Activated T-helper 1 cell treated with anti-CD3 and anti-CD28 coated beads, Interleukin-12 subunit alpha, Interleukin-12 subunit beta, Interleukin-2, Interleukin-4 antibody, amounts not matched to agents 30 ng/mL and 10 ng/mL and 1 ng/mL, durations not matched to agents 14 hours and 24 hours and 36 hours (primary cell): ENCODE data around the gene PROM1. TPM values are rescaled to one million over a fixed set of nuclear protein-coding genes. Genes with fewer than 3 reads are reported as not detected.

ENCODE experiments used
- DNase-seq: peaks from one replicate; pipeline ENCODE4 v3.0.0; 2021; ENCODE audit warnings: low spot score
- H3K27ac Mint-ChIP-seq: one replicate; pipeline ENCODE4 v1.8.0; 2021; ENCODE audit warnings: mild to moderate bottlenecking, mixed read lengths
- H3K27me3 Mint-ChIP-seq: one replicate; pipeline ENCODE4 v1.8.0; 2022; ENCODE audit warnings: mild to moderate bottlenecking, moderate library complexity, mixed read lengths; ENCODE audit not compliant: insufficient read depth
- H3K36me3 Mint-ChIP-seq: one replicate; pipeline ENCODE4 v1.8.0; 2021; ENCODE audit warnings: low read depth, mixed read lengths
- H3K4me1 Mint-ChIP-seq: one replicate; pipeline ENCODE4 v1.8.0; 2021; ENCODE audit warnings: low read depth, mixed read lengths
- H3K4me3 Mint-ChIP-seq: one replicate; pipeline ENCODE4 v1.8.0; 2021; ENCODE audit warnings: mild to moderate bottlenecking, moderate library complexity, mixed read lengths
- H3K9me3 Mint-ChIP-seq: one replicate; pipeline ENCODE4 v1.8.0; 2021; ENCODE audit warnings: mixed read lengths
- intact Hi-C: fragments of 100-400 bp; cut with micrococcal nuclease; formaldehyde crosslinking; loops from one replicate; pipeline ENCODE4 v1.15.1; 2024
- total RNA-seq: library from RNA; stranded (reverse); gene quantifications from 2 replicates; pipeline ENCODE4 v1.2.3, GENCODE V29; 2022

Gene PROM1, protein sequence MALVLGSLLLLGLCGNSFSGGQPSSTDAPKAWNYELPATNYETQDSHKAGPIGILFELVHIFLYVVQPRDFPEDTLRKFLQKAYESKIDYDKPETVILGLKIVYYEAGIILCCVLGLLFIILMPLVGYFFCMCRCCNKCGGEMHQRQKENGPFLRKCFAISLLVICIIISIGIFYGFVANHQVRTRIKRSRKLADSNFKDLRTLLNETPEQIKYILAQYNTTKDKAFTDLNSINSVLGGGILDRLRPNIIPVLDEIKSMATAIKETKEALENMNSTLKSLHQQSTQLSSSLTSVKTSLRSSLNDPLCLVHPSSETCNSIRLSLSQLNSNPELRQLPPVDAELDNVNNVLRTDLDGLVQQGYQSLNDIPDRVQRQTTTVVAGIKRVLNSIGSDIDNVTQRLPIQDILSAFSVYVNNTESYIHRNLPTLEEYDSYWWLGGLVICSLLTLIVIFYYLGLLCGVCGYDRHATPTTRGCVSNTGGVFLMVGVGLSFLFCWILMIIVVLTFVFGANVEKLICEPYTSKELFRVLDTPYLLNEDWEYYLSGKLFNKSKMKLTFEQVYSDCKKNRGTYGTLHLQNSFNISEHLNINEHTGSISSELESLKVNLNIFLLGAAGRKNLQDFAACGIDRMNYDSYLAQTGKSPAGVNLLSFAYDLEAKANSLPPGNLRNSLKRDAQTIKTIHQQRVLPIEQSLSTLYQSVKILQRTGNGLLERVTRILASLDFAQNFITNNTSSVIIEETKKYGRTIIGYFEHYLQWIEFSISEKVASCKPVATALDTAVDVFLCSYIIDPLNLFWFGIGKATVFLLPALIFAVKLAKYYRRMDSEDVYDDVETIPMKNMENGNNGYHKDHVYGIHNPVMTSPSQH
- total RNA-seq = not detected in 2 replicates

- H3K27ac Mint-ChIP-seq = peak within 1 kb of the TSS; percentile 32
- peaks cover 24% of the 10 kb centered on the region for H3K4me1 Mint-ChIP-seq
- peak within 1 kb of the TSS; percentile 62 for H3K4me3 Mint-ChIP-seq
- H3K9me3 Mint-ChIP-seq = peaks cover 8% of the 10 kb centered on the region
- DNase-seq = no peak
- intact Hi-C loops = no loop called here
- H3K27me3 Mint-ChIP-seq = peaks cover 64% of the 10 kb centered on the region
- H3K36me3 Mint-ChIP-seq = peaks cover 1% of the 10 kb centered on the region
Measured at GRCh38 chr4:16083241-16084191, at the start of gene PROM1. Gene PROM1, minus strand, starts transcription at chr4:16084023. Its CDS starts 8,117 bp downstream, at chr4:16075906.

GRCh38 chr4:16133406-16133805 is 49.6 kb upstream of the PROM1 start:
- Mint-ChIP-seq H3K27ac (no peak overlapping the region), H3K27me3 (peaks cover 6% of the 10 kb centered on the region), H3K36me3 (no peaks in the 10 kb centered on the region), H3K4me1 (no peaks in the 10 kb centered on the region), H3K9me3 (no peaks in the 10 kb centered on the region), H3K4me3 (no peak overlapping the region)
- no peak for DNase-seq
- intact Hi-C loops = no loop called here

- peaks cover 6% of the 10 kb centered on the region for H3K27me3 Mint-ChIP-seq
- intact Hi-C loops = no loop called here
- DNase-seq = no peak
- H3K4me3 Mint-ChIP-seq = no peak overlapping the region
- H3K27ac Mint-ChIP-seq = no peak overlapping the region
- no peaks in the 10 kb centered on the region for H3K9me3 Mint-ChIP-seq
- no peaks in the 10 kb centered on the region for H3K4me1 Mint-ChIP-seq
- H3K36me3 Mint-ChIP-seq = no peaks in the 10 kb centered on the region
Measured at GRCh38 chr4:16131293-16131692, 47.5 kb upstream of the PROM1 start.

- H3K27me3 Mint-ChIP-seq = peaks cover 6% of the 10 kb centered on the region
- intact Hi-C loops = no loop called here
- no peak overlapping the region for H3K4me3 Mint-ChIP-seq
- H3K36me3 Mint-ChIP-seq = no peaks in the 10 kb centered on the region
- DNase-seq = no peak
- no peaks in the 10 kb centered on the region for H3K4me1 Mint-ChIP-seq
- H3K27ac Mint-ChIP-seq = no peak overlapping the region
- H3K9me3 Mint-ChIP-seq = no peaks in the 10 kb centered on the region
Measured at GRCh38 chr4:16129336-16129735, 45.5 kb upstream of the PROM1 start.

- Mint-ChIP-seq H3K4me1 (peaks cover 14% of the 10 kb centered on the region), H3K9me3 (no peaks in the 10 kb centered on the region), H3K27me3 (peaks cover 4% of the 10 kb centered on the region), H3K4me3 (no peak overlapping the region), H3K36me3 (no peaks in the 10 kb centered on the region), H3K27ac (no peak overlapping the region)
- DNase-seq = no peak
- intact Hi-C loops = no loop called here
Measured at GRCh38 chr4:16126714-16127113, 42.9 kb upstream of the PROM1 start.

GRCh38 chr4:16125571-16126445 is 42.0 kb upstream of the PROM1 start:
- H3K27ac Mint-ChIP-seq = no peak overlapping the region
- intact Hi-C loops = no loop called here
- DNase-seq = no peak
- H3K4me1 Mint-ChIP-seq = peaks cover 14% of the 10 kb centered on the region
- H3K36me3 Mint-ChIP-seq = no peaks in the 10 kb centered on the region
- no peak overlapping the region for H3K4me3 Mint-ChIP-seq
- no peaks in the 10 kb centered on the region for H3K9me3 Mint-ChIP-seq
- peaks cover 4% of the 10 kb centered on the region for H3K27me3 Mint-ChIP-seq

- Mint-ChIP-seq H3K36me3 (no peaks in the 10 kb centered on the region), H3K27ac (no peak overlapping the region), H3K27me3 (no peaks in the 10 kb centered on the region), H3K4me3 (no peak overlapping the region), H3K9me3 (no peaks in the 10 kb centered on the region), H3K4me1 (peaks cover 14% of the 10 kb centered on the region)
- intact Hi-C loops = no loop called here
- no peak for DNase-seq
Measured at GRCh38 chr4:16124232-16124631, 40.4 kb upstream of the PROM1 start.

DNA sequence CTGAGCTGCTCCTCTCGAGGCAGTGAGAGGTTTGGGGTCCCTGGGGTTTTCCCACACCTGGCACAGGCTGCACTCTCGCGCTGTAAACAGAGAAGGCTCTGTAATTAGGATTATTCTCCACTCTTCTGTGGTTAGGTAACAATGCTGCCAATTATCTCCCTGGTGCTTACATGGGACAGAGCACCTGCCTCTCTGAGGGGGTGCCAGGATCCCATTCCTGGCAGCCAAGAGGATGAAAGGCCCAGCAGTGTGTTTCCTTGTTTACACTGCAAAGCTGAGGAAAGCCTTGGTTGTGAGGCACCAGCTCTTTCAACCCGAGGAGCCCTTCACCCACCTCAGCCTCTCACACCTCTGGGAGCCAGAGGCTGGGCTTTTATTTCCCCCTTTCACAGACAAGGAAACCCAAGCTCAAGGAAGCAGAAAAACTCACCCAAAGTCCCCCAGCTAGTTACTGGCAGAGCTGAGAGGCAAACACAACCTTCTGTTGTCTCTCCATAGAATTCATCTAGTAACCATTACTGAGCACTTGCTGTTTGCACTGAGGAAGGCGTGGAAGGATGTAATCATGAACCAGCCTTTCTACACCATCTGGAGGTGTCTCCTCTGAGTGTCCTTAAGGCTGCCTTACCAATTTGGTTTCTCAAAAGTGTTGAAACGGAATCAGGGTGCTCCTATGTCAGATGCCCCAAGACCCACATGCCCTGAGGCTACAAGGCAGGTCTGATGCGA is 39.7 kb upstream of the PROM1 start:
- H3K27ac Mint-ChIP-seq = no peak overlapping the region

GRCh38 chr4:16122784-16123183 is 39.0 kb upstream of the PROM1 start:
- Mint-ChIP-seq H3K4me3 (no peak overlapping the region), H3K27ac (no peak overlapping the region), H3K36me3 (no peaks in the 10 kb centered on the region), H3K9me3 (no peaks in the 10 kb centered on the region), H3K27me3 (no peaks in the 10 kb centered on the region), H3K4me1 (peaks cover 14% of the 10 kb centered on the region)
- intact Hi-C loops = no loop called here
- no peak for DNase-seq

More for the DNA sequence above, 39.7 kb upstream of the PROM1 start:
- no peak for DNase-seq
- Mint-ChIP-seq H3K36me3 (no peaks in the 10 kb centered on the region), H3K4me3 (no peak overlapping the region), H3K4me1 (peaks cover 14% of the 10 kb centered on the region), H3K27me3 (no peaks in the 10 kb centered on the region), H3K9me3 (no peaks in the 10 kb centered on the region)
- intact Hi-C loops = no loop called here

GRCh38 chr4:16122308-16122711 is 38.5 kb upstream of the PROM1 start:
- Mint-ChIP-seq H3K27me3 (no peaks in the 10 kb centered on the region), H3K27ac (no peak overlapping the region), H3K4me1 (peaks cover 14% of the 10 kb centered on the region), H3K9me3 (no peaks in the 10 kb centered on the region), H3K36me3 (no peaks in the 10 kb centered on the region), H3K4me3 (no peak overlapping the region)
- intact Hi-C loops = no loop called here
- DNase-seq = no peak

- H3K9me3 Mint-ChIP-seq = no peaks in the 10 kb centered on the region
- peaks cover 14% of the 10 kb centered on the region for H3K4me1 Mint-ChIP-seq
- H3K4me3 Mint-ChIP-seq = no peak overlapping the region
- H3K27me3 Mint-ChIP-seq = no peaks in the 10 kb centered on the region
- no peak overlapping the region for H3K27ac Mint-ChIP-seq
- no peaks in the 10 kb centered on the region for H3K36me3 Mint-ChIP-seq
- intact Hi-C loops = no loop called here
- DNase-seq = no peak
Measured at GRCh38 chr4:16120720-16121119, 36.9 kb upstream of the PROM1 start.
